ENCODE data around the gene CSNK1A1L. TPM values are rescaled to one million over a fixed set of nuclear protein-coding genes. Genes with fewer than 3 reads are reported as not detected.

Gene CSNK1A1L
- total and polyA plus RNA-seq, 2 of the 8 experiments (the other 6 are each of a cell fraction or from before 2014, with no cell fraction given): not detected

- ChIA-PET CTCF (ENCODE audit: partially characterized antibody) (interaction anchor here (0.6 to 1.3 kb wide), 6 partner anchors 15 to 491 kb away, joined by 3 read pairs; no protein-coding TSS in a partner anchor), POLR2A (ENCODE audit: partially characterized antibody) (no interaction called here)
- no peak overlapping the region for H3K4me2 ChIP-seq (ENCODE audit: insufficient read depth in 1 of 2, low read depth in 2 of 2, low read length in 2 of 2)
- H4K91ac ChIP-seq (replicated peaks; ENCODE audit: insufficient read length, low read length): no peak overlapping the region
- no peak overlapping the region for H3K9ac ChIP-seq (replicated peaks in 1 of 4; ENCODE audit: extremely low read depth in 1 of 4, low read depth in 3 of 4, low read length in 3 of 4)
- no peaks in the 10 kb centered on the region for H3K27me3 ChIP-seq (replicated peaks in 1 of 4; ENCODE audit: control insufficient read depth in 3 of 4, extremely low read depth in 1 of 4, insufficient read depth in 3 of 4, low read length in 3 of 4)
- DNase-seq (ENCODE audit: low read depth in 1 of 2, low spot score in 2 of 2): no peak
- H3K4me1 ChIP-seq (replicated peaks in 1 of 4; ENCODE audit: control insufficient read depth in 3 of 4, insufficient read depth in 4 of 4, low read length in 3 of 4): peaks cover 0 to 5% (median 2%) of the 10 kb centered on the region in 4 experiments; a peak in 2 of 7 replicates
- H2BK12ac ChIP-seq (ENCODE audit: low read depth, low read length): no peak overlapping the region
- no peak overlapping the region for H2BK120ac ChIP-seq (replicated peaks; ENCODE audit: low read depth, low read length)
- no peaks in the 10 kb centered on the region for H4K20me1 ChIP-seq (replicated peaks in 1 of 2; ENCODE audit: control insufficient read depth in 1 of 2, insufficient read depth in 2 of 2, low read length in 2 of 2)
- TF ChIP-seq BRCA1 (IDR thresholded peaks at IDR 0.05; ENCODE audit: low read depth, low read length) (no peak), RAD21 (IDR thresholded peaks at IDR 0.05 in 1 of 2, conservative IDR thresholded peaks at IDR 0.05 in 1 of 2; ENCODE audit: low read depth in 2 of 2, low read length in 2 of 2) (peak; percentile 78 to 81), NRF1 (IDR thresholded peaks at IDR 0.05; ENCODE audit: low read depth, low read length) (no peak), ATF2 (IDR thresholded peaks at IDR 0.05; ENCODE audit: low read length) (no peak), SP4 (IDR thresholded peaks at IDR 0.05; ENCODE audit: low read length) (no peak)
- TF ChIP-seq, protein P1, sequence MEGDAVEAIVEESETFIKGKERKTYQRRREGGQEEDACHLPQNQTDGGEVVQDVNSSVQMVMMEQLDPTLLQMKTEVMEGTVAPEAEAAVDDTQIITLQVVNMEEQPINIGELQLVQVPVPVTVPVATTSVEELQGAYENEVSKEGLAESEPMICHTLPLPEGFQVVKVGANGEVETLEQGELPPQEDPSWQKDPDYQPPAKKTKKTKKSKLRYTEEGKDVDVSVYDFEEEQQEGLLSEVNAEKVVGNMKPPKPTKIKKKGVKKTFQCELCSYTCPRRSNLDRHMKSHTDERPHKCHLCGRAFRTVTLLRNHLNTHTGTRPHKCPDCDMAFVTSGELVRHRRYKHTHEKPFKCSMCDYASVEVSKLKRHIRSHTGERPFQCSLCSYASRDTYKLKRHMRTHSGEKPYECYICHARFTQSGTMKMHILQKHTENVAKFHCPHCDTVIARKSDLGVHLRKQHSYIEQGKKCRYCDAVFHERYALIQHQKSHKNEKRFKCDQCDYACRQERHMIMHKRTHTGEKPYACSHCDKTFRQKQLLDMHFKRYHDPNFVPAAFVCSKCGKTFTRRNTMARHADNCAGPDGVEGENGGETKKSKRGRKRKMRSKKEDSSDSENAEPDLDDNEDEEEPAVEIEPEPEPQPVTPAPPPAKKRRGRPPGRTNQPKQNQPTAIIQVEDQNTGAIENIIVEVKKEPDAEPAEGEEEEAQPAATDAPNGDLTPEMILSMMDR (IDR thresholded peaks at IDR 0.05; ENCODE audit: control extremely low read depth in 1 of 3, insufficient read depth in 1 of 3, low read depth in 1 of 3, low read length in 3 of 3): peak in 2 of 3 experiments; percentile 48 to 59; a peak in 2 of 4 replicates
- no peak overlapping the region for H2AK5ac ChIP-seq (ENCODE audit: low read depth, low read length)
- peaks cover 0 to 6% of the 10 kb centered on the region in 2 experiments; a peak in 1 of 4 replicates for H3K9me3 ChIP-seq (ENCODE audit: insufficient read depth in 2 of 2, low read depth in 1 of 2, low read length in 1 of 2)
- no peak overlapping the region for H3K56ac ChIP-seq (replicated peaks; ENCODE audit: insufficient read length, low read depth, low read length)
- no peak overlapping the region for H3K18ac ChIP-seq (ENCODE audit: extremely low read depth, low read length)
- H4K5ac ChIP-seq (ENCODE audit: insufficient read length, low read depth, low read length): no peak overlapping the region
- no peak overlapping the region for H3K23ac ChIP-seq (ENCODE audit: insufficient read length)
- no peaks in the 10 kb centered on the region for H3K23me2 ChIP-seq (ENCODE audit: low read depth, low read length)
- no peak overlapping the region for H2BK15ac ChIP-seq (ENCODE audit: low read length)
- no peak overlapping the region for H4K8ac ChIP-seq (ENCODE audit: extremely low read depth, insufficient read depth, low read length)
- no peak for FAIRE-seq
- H2BK5ac ChIP-seq (ENCODE audit: low read depth, low read length): no peak overlapping the region
- no peak overlapping the region for H2BK20ac ChIP-seq (ENCODE audit: low read length)
- H2AFZ ChIP-seq (ENCODE audit: low read length): no peak overlapping the region
- no peaks in the 10 kb centered on the region for H3K36me3 ChIP-seq (ENCODE audit: control insufficient read depth in 2 of 4, insufficient read depth in 4 of 4, low read length in 3 of 4)
- no peak overlapping the region for H3K14ac ChIP-seq (ENCODE audit: insufficient read length)
- H3K27ac ChIP-seq (ENCODE audit: low read depth, low read length): no peak overlapping the region
- no peaks in the 10 kb centered on the region for H3K79me2 ChIP-seq (ENCODE audit: control insufficient read depth in 1 of 2, insufficient read depth in 2 of 2, low read length in 2 of 2)
- H3K4ac ChIP-seq (replicated peaks; ENCODE audit: insufficient read length, low read depth, low read length): no peak overlapping the region
- no peak overlapping the region for H3K4me3 ChIP-seq (ENCODE audit: extremely low read depth in 1 of 4, insufficient read depth in 2 of 4, low read depth in 3 of 4, low read length in 4 of 4)
- 0% methylated on average over 1 of the region's 1 CpG; no CpG with 5 or more reads in 1 of the 2 experiments for WGBS, 2 experiments (ENCODE audit: extremely low coverage in 1 of 2, insufficient coverage in 1 of 2, insufficient read length in 1 of 2, insufficient replicate concordance in 2 of 2, low coverage in 1 of 2, low lambda C conversion rate in 2 of 2, missing lambda C conversion rate in 1 of 2)
- no peaks in the 10 kb centered on the region for H3K79me1 ChIP-seq (ENCODE audit: low read depth, low read length)
Observed at GRCh38 chr13:37109051-37109678, 3.7 kb upstream of the CSNK1A1L start.

All from H1 (cell line).